GM12891 (cell line): Measurements from ENCODE around the gene WAC.

Experiments used
- PAX5 ChIP-seq: IDR thresholded peaks from 2 replicates; pipeline ENCODE4 v1.6.1; 2011; ENCODE audit warnings: low read length, moderate library complexity, mild to moderate bottlenecking; ENCODE audit not compliant: insufficient read depth, severe bottlenecking
- POLR2A ChIP-seq: IDR thresholded peaks from 2 replicates; pipeline ENCODE4 v1.6.1; 2011; ENCODE audit warnings: low read depth, low read length, control low read depth
- POLR2AphosphoS5 ChIP-seq: IDR thresholded peaks from 2 replicates; pipeline ENCODE4 v1.6.1; 2011; ENCODE audit warnings: low read depth, low read length, control low read depth
- POU2F2 ChIP-seq: IDR thresholded peaks from 2 replicates; pipeline ENCODE4 v1.6.1; 2011; ENCODE audit warnings: low read depth, mild to moderate bottlenecking, control low read depth, low read length, moderate library complexity
- SPI1 ChIP-seq: IDR thresholded peaks from 2 replicates; pipeline ENCODE4 v1.6.1; 2011; ENCODE audit warnings: low read depth, low read length, control low read depth
- TAF1 ChIP-seq: IDR thresholded peaks from 2 replicates; pipeline ENCODE4 v1.6.1; 2011; ENCODE audit warnings: low read depth, low read length, control low read depth

DNA sequence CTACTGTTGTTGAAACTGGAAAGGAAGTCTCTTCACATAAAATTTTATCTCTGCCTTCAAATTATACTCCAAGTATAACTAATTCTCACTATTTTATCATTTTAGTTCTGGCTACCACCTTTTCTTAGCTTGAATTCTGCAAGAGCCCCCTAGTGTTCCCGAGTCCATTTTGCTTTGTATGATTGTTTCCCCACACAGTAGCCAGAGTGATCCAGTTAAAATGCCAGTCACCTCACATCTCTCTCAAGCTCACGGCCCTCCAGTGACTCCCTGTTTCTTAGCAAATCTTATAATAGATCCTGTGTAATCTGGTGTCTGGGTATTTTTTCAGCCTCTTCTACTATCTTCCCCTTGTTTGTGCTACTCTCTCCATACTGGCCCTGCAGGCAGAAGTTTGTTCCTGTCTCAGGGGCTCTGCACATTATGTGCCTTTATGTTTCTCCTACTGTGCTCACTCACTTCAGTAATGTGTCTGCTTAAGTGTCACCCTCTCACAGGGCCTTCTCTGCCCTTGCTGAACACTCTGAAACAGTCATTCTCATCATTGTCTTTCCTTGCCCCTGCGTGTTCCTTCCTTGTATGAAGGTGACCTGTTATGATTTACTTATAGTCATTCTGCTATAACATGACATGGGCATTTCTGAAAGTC lies 8.9 kb downstream of the WAC start:
- TF ChIP-seq TAF1 (no peak), POLR2A (no peak), SPI1 (no peak), POLR2AphosphoS5 (no peak), POU2F2 (no peak), PAX5 (no peak)
